Memory B cell (primary cell): Measurements from ENCODE around the gene CNGA3.

Source experiments
- ATAC-seq: fragments of 150-1000 bp; cut with Tn5 transposase; 2 replicates; pipeline ENCODE4 v1.10.0; 2021; ENCODE audit warnings: low read depth, mild to moderate bottlenecking, moderate library complexity
- DNase-seq, 2 donors: peaks; one replicate each; pipeline ENCODE4 v3.0.0; 2022; ENCODE audit warnings: low spot score in 2 of 2
- H3K27ac Mint-ChIP-seq: one replicate; pipeline ENCODE4 v1.8.0; 2022; ENCODE audit warnings: mild to moderate bottlenecking, moderate library complexity, mixed read lengths
- H3K27me3 Mint-ChIP-seq: one replicate; pipeline ENCODE4 v1.8.0; 2022; ENCODE audit warnings: mixed read lengths
- H3K36me3 Mint-ChIP-seq: one replicate; pipeline ENCODE4 v1.8.0; 2022; ENCODE audit warnings: mild to moderate bottlenecking, mixed read lengths
- H3K4me1 Mint-ChIP-seq: one replicate; pipeline ENCODE4 v1.8.0; 2022; ENCODE audit warnings: mixed read lengths
- H3K4me3 Mint-ChIP-seq: one replicate; pipeline ENCODE4 v1.8.0; 2022; ENCODE audit warnings: mild to moderate bottlenecking, moderate library complexity, mixed read lengths
- H3K9me3 Mint-ChIP-seq: one replicate; pipeline ENCODE4 v1.8.0; 2022; ENCODE audit warnings: mixed read lengths

The CNGA3 gene

GRCh38 chr2:98376301-98376910, 30.1 kb downstream of the CNGA3 start:
- no peaks in the 10 kb centered on the region for H3K36me3 Mint-ChIP-seq
- no peak overlapping the region for H3K4me3 Mint-ChIP-seq
- H3K9me3 Mint-ChIP-seq = no peaks in the 10 kb centered on the region
- H3K27me3 Mint-ChIP-seq = peaks cover 12% of the 10 kb centered on the region
- no peaks in the 10 kb centered on the region for H3K4me1 Mint-ChIP-seq
- no peak overlapping the region for H3K27ac Mint-ChIP-seq
- ATAC-seq (no peak), DNase-seq (no peak)

DNA sequence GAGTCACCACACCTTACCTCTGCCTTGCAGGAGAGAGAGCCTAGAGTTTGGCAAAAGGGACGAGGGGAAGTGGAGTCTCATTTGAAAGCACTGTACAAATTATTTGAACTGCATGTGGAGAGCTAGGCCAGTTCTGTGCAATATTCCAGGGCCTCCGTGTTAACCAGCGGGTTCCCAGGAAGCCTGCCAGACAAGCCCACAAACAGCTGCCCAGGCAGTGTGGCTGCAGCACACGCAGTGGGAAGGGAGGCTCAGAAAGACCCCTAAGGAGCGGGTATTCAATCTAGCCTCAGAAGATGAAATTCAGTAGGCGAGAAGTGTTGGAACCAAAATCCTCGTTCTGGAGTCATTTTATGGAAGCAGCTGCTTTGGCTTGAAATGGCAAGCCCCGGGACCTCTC, 30.7 kb downstream of the CNGA3 start:
- Mint-ChIP-seq H3K27ac (no peak overlapping the region), H3K4me3 (no peak overlapping the region), H3K36me3 (no peaks in the 10 kb centered on the region), H3K4me1 (no peaks in the 10 kb centered on the region), H3K9me3 (no peaks in the 10 kb centered on the region), H3K27me3 (peaks cover 12% of the 10 kb centered on the region)
- DNase-seq (no peak), ATAC-seq (no peak)

DNA sequence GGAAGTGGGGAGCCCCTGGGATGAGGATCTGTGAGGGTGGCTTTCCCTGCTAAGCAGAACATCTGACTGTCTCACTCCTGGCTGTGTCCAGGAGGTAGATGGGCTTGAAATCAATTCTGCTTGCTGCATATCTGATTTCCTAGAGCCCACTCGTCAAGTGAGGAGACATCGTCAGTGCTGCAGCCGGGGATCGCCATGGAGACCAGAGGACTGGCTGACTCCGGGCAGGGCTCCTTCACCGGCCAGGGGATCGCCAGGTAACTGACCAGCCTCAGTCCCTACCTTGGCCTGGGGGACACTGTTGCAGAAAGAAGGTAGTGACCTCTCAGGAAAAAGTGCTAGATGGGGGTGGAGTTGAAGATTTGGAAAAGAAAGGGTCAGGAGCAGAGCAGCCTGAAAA, 31.3 kb downstream of the CNGA3 start:
- Mint-ChIP-seq H3K9me3 (no peaks in the 10 kb centered on the region), H3K27me3 (peaks cover 12% of the 10 kb centered on the region), H3K4me3 (no peak overlapping the region), H3K36me3 (no peaks in the 10 kb centered on the region), H3K4me1 (no peaks in the 10 kb centered on the region), H3K27ac (no peak overlapping the region)
- ATAC-seq = no peak
- no peak for DNase-seq

- Mint-ChIP-seq H3K27me3 (peaks cover 10% of the 10 kb centered on the region), H3K9me3 (no peaks in the 10 kb centered on the region), H3K4me1 (no peaks in the 10 kb centered on the region), H3K36me3 (no peaks in the 10 kb centered on the region), H3K27ac (no peak overlapping the region), H3K4me3 (no peak overlapping the region)
- DNase-seq = no peak
- no peak for ATAC-seq
Observed at GRCh38 chr2:98378196-98378595, 31.9 kb downstream of the CNGA3 start.

GRCh38 chr2:98378901-98379300, 32.6 kb downstream of the CNGA3 start:
- H3K36me3 Mint-ChIP-seq = no peaks in the 10 kb centered on the region
- H3K4me3 Mint-ChIP-seq = no peak overlapping the region
- no peaks in the 10 kb centered on the region for H3K4me1 Mint-ChIP-seq
- no peaks in the 10 kb centered on the region for H3K9me3 Mint-ChIP-seq
- ATAC-seq (no peak), DNase-seq (no peak)
- H3K27me3 Mint-ChIP-seq = peaks cover 10% of the 10 kb centered on the region
- no peak overlapping the region for H3K27ac Mint-ChIP-seq

- Mint-ChIP-seq H3K9me3 (no peaks in the 10 kb centered on the region), H3K4me3 (no peak overlapping the region), H3K4me1 (no peaks in the 10 kb centered on the region), H3K27me3 (peaks cover 4% of the 10 kb centered on the region), H3K36me3 (no peaks in the 10 kb centered on the region), H3K27ac (no peak overlapping the region)
- DNase-seq (no peak), ATAC-seq (no peak)
Observed at GRCh38 chr2:98379311-98380202, 33.3 kb downstream of the CNGA3 start.

DNA sequence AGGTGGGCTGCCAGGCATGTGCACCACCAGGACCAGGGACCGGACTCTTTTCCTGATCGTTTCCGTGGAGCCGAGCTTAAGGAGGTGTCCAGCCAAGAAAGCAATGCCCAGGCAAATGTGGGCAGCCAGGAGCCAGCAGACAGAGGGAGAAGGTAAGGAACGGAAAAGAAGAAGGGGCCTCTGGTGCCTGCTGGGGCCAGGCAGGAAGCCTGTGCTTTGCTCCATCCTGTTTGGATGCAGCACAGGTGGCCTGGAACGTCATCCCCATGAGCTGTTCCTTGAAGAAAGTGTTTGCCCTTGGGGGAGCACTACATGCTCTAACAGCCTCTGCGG, 33.9 kb downstream of the CNGA3 start:
- Mint-ChIP-seq H3K9me3 (no peaks in the 10 kb centered on the region), H3K36me3 (no peaks in the 10 kb centered on the region), H3K4me3 (no peak overlapping the region), H3K27ac (no peak overlapping the region), H3K4me1 (no peaks in the 10 kb centered on the region), H3K27me3 (peaks cover 4% of the 10 kb centered on the region)
- no peak for DNase-seq
- ATAC-seq = no peak

DNA sequence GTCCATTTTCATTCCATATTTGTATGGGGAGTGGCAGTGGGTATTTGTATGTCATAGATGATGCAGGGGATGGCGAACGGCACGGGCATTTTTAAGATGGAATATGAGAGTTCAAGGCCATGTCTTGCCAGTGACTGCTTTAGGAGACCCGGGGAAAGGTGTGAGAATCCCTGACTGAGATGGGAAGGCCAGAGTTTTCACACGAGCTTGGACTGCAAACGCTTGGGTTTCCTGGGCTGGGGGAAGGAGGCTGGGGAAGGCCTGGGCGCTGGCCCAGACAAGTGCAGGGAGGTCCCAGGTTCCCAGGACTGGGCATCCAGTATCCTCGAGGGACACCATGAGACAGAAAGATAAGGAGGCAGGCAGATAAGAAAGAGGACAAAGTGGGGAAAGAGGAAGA, 35.2 kb downstream of the CNGA3 start:
- Mint-ChIP-seq H3K4me1 (no peaks in the 10 kb centered on the region), H3K4me3 (no peak overlapping the region), H3K27me3 (peaks cover 3% of the 10 kb centered on the region), H3K9me3 (no peaks in the 10 kb centered on the region), H3K27ac (no peak overlapping the region), H3K36me3 (no peaks in the 10 kb centered on the region)
- DNase-seq = no peak
- no peak for ATAC-seq

GRCh38 chr2:98382086-98382485, 35.8 kb downstream of the CNGA3 start:
- DNase-seq (no peak), ATAC-seq (no peak)
- Mint-ChIP-seq H3K27ac (no peak overlapping the region), H3K4me1 (no peaks in the 10 kb centered on the region), H3K27me3 (peaks cover 4% of the 10 kb centered on the region), H3K36me3 (no peaks in the 10 kb centered on the region), H3K9me3 (no peaks in the 10 kb centered on the region), H3K4me3 (no peak overlapping the region)

DNA sequence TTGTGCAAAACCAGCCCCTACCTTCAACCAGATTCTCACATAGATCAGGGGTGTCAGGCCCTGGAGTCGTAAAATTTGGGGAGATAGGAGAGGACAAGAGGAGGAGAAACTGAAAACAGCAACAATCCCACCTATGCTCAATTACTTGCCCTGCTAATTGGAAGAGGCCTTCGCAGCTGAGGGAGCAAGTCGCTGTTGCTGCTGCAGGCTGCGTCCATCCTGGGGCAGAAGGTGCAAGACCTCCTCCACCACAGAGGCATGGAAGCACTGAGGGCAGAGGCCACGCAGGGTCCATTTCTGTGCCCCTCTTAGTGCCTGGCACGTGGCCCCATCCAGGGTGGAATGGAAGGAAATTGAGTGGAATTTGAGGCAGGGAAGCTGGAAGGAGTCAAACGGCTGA, 36.5 kb downstream of the CNGA3 start:
- DNase-seq (no peak), ATAC-seq (no peak)
- no peaks in the 10 kb centered on the region for H3K36me3 Mint-ChIP-seq
- H3K4me3 Mint-ChIP-seq = no peak overlapping the region
- H3K9me3 Mint-ChIP-seq = no peaks in the 10 kb centered on the region
- peaks cover 4% of the 10 kb centered on the region for H3K27me3 Mint-ChIP-seq
- no peaks in the 10 kb centered on the region for H3K4me1 Mint-ChIP-seq
- no peak overlapping the region for H3K27ac Mint-ChIP-seq

GRCh38 chr2:98383166-98383565, 36.9 kb downstream of the CNGA3 start:
- no peaks in the 10 kb centered on the region for H3K36me3 Mint-ChIP-seq
- no peak for ATAC-seq
- no peak overlapping the region for H3K27ac Mint-ChIP-seq

DNA sequence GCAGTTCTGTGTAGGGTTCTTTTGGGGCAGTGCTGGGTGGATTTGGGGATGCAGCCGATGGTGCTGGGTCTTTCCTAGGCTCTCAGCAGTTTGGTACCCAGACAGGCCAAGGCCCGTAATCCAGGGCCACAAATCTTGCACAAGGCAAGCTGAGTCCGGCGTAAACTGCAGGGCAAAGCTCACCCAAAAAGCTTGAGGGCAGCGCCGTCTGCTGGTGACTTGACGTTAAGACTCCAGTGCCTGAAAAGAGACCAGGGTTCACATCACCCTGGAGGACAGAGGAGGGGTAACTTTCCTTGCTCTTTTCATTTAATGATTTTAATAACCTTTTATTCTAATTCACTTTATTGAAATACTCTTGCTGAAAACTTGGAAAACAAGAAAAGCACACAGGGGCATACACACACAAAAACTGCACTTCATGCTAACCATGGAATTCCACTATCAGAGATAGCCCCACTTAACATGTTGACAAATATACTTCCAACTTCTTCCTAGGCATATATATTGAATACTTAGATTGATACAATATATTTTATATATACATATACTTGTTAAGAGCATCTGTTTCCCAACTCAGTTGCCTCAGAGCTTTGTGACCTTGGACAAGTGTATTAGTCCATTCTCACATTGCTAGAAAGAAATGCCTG, 38.9 kb downstream of the CNGA3 start:
- peak; percentile 73 to 75 for DNase-seq
- Mint-ChIP-seq H3K36me3 (no peaks in the 10 kb centered on the region), H3K4me3 (no peak overlapping the region), H3K4me1 (no peaks in the 10 kb centered on the region), H3K9me3 (no peaks in the 10 kb centered on the region), H3K27me3 (peaks cover 4% of the 10 kb centered on the region), H3K27ac (no peak overlapping the region)
- peak; percentile 91 for ATAC-seq

More at GRCh38 chr2:98383166-98383565, 36.9 kb downstream of the CNGA3 start:
- peaks cover 4% of the 10 kb centered on the region for H3K27me3 Mint-ChIP-seq
- no peak overlapping the region for H3K4me3 Mint-ChIP-seq
- no peaks in the 10 kb centered on the region for H3K4me1 Mint-ChIP-seq
- no peaks in the 10 kb centered on the region for H3K9me3 Mint-ChIP-seq
- DNase-seq = no peak

- Mint-ChIP-seq H3K27ac (no peak overlapping the region), H3K27me3 (peaks cover 5% of the 10 kb centered on the region), H3K4me1 (no peaks in the 10 kb centered on the region), H3K4me3 (no peak overlapping the region), H3K36me3 (no peaks in the 10 kb centered on the region), H3K9me3 (no peaks in the 10 kb centered on the region)
- DNase-seq = no peak
- ATAC-seq = no peak
Observed at GRCh38 chr2:98387478-98387877, 41.2 kb downstream of the CNGA3 start.

- ATAC-seq (no peak), DNase-seq (no peak)
- no peaks in the 10 kb centered on the region for H3K4me1 Mint-ChIP-seq
- H3K4me3 Mint-ChIP-seq = no peak overlapping the region
- H3K27me3 Mint-ChIP-seq = peaks cover 5% of the 10 kb centered on the region
- H3K27ac Mint-ChIP-seq = no peak overlapping the region
- no peaks in the 10 kb centered on the region for H3K9me3 Mint-ChIP-seq
- no peaks in the 10 kb centered on the region for H3K36me3 Mint-ChIP-seq
Observed at GRCh38 chr2:98388081-98388480, 41.8 kb downstream of the CNGA3 start.
